NOMO-1 (cell line): ENCODE data around the gene SFSWAP.
A peak's percentile ranks its signal among the peaks of the same experiment; 100 is the strongest.
"Not testable (repeated sequence)": the region's sequence is repeated elsewhere in the genome, so short reads cannot be mapped to it uniquely, and the experiment has no call there.

Experiments used
- DNase-seq, 2 experiments: peaks; one replicate each; lab custom pipeline; 2025; ENCODE audit not compliant: unreplicated experiment in 2 of 2; lab: John Stamatoyannopoulos, UW

Gene SFSWAP

GRCh38 chr12:131701705-131702572 is 9.0 kb upstream of the SFSWAP start:
- no peak for DNase-seq

GRCh38 chr12:131702573-131702877 is 8.4 kb upstream of the SFSWAP start:
- no peak for DNase-seq

GRCh38 chr12:131703161-131703560 is 7.7 kb upstream of the SFSWAP start:
- no peak for DNase-seq

GRCh38 chr12:131704509-131704908 is 6.4 kb upstream of the SFSWAP start:
- no peak for DNase-seq

- not testable (repeated sequence) for DNase-seq
Measured at GRCh38 chr12:131706709-131707108, 4.2 kb upstream of the SFSWAP start.

- no peak for DNase-seq
Measured at GRCh38 chr12:131709226-131709625, 1.7 kb upstream of the SFSWAP start.

GRCh38 chr12:131711551-131712205 is 788 bp downstream of the SFSWAP start:
- DNase-seq: peak in 1 of 2 experiments; percentile 17

GRCh38 chr12:131713349-131713748 is 2.5 kb downstream of the SFSWAP start:
- DNase-seq: no peak

GRCh38 chr12:131714759-131715158 is 3.9 kb downstream of the SFSWAP start:
- no peak for DNase-seq

- DNase-seq: no peak
Measured at GRCh38 chr12:131716282-131716681, 5.4 kb downstream of the SFSWAP start.

- no peak for DNase-seq
Measured at GRCh38 chr12:131720241-131720640, 9.4 kb downstream of the SFSWAP start.

GRCh38 chr12:131720921-131721320 is 10.0 kb downstream of the SFSWAP start:
- no peak for DNase-seq

- DNase-seq: no peak
Measured at GRCh38 chr12:131721548-131721947, 10.7 kb downstream of the SFSWAP start.

- no peak for DNase-seq
Measured at GRCh38 chr12:131723532-131723931, 12.6 kb downstream of the SFSWAP start.

GRCh38 chr12:131724534-131724933 is 13.6 kb downstream of the SFSWAP start:
- DNase-seq: no peak

- no peak for DNase-seq
Measured at GRCh38 chr12:131725503-131725902, 14.6 kb downstream of the SFSWAP start.

- no peak for DNase-seq
Measured at GRCh38 chr12:131728720-131729119, 17.8 kb downstream of the SFSWAP start.

GRCh38 chr12:131729254-131729955 is 18.5 kb downstream of the SFSWAP start:
- no peak for DNase-seq

- DNase-seq: no peak
Measured at GRCh38 chr12:131732996-131733615, 22.2 kb downstream of the SFSWAP start.

GRCh38 chr12:131733874-131734273 is 23.0 kb downstream of the SFSWAP start:
- DNase-seq: no peak
